Liver (tissue), 9 donors: Measurements from ENCODE around the gene EXPH5. TPM values are rescaled to one million over a fixed set of nuclear protein-coding genes. Genes with fewer than 3 reads are reported as not detected.

ENCODE experiments used
- DNase-seq: peaks from one replicate; pipeline ENCODE4 v3.0.0-alpha.2; 2017; ENCODE audit warnings: low spot score
- H3K27ac ChIP-seq, 2 donors: one replicate each; pipeline ENCODE4 v1.7.0; 2013; ENCODE audit warnings: inconsistent platforms in 2 of 2, low read length in 2 of 2, control low read depth in 1 of 2, low read depth in 1 of 2, mild to moderate bottlenecking in 1 of 2
- H3K27me3 ChIP-seq, 4 donors: one replicate each; pipeline versions ENCODE4 v1.6.1 to v1.7.0; 2013; ENCODE audit warnings: low read length in 3 of 4, inconsistent platforms in 1 of 4, mild to moderate bottlenecking in 1 of 4, moderate library complexity in 1 of 4; ENCODE audit not compliant: control insufficient read depth in 4 of 4, insufficient read depth in 4 of 4
- H3K36me3 ChIP-seq, 4 donors: one replicate each; pipeline versions ENCODE4 v1.6.1 to v1.7.0; 2013; ENCODE audit warnings: low read length in 3 of 4, mild to moderate bottlenecking in 3 of 4, low read depth in 1 of 4, moderate library complexity in 1 of 4; ENCODE audit not compliant: control insufficient read depth in 4 of 4, insufficient read depth in 3 of 4
- H3K4me1 ChIP-seq, 4 donors: one replicate each; pipeline versions ENCODE4 v1.6.1 to v1.7.0; 2013; ENCODE audit warnings: low read length in 3 of 4, mild to moderate bottlenecking in 3 of 4, moderate library complexity in 1 of 4; ENCODE audit not compliant: control insufficient read depth in 4 of 4, insufficient read depth in 4 of 4
- H3K4me3 ChIP-seq, 3 donors: one replicate each; pipeline versions ENCODE4 v1.6.1 to v1.7.0; 2013; ENCODE audit warnings: low read length in 3 of 3, control low read depth in 1 of 3, low read depth in 1 of 3, mild to moderate bottlenecking in 1 of 3
- H3K9ac ChIP-seq, 2 donors: one replicate each; pipeline ENCODE4 v1.7.0; 2013; ENCODE audit warnings: low read length in 2 of 2, mild to moderate bottlenecking in 2 of 2, moderate library complexity in 2 of 2, control low read depth in 1 of 2, low read depth in 1 of 2
- H3K9me3 ChIP-seq, 4 donors: one replicate each; pipeline versions ENCODE4 v1.6.1 to v1.7.0; 2013; ENCODE audit warnings: low read length in 3 of 4; ENCODE audit not compliant: control insufficient read depth in 4 of 4
- CTCF ChIP-seq: fragments of 150-350 bp; IDR thresholded peaks from 2 replicates; pipeline ENCODE4 v1.5.1; 2017; ENCODE audit warnings: improper control_type of control experiment, low read depth, low read length; ENCODE audit not compliant: missing input control
- EGR1 ChIP-seq, 2 donors: IDR thresholded peaks; 2 replicates each; pipeline ENCODE4 v1.6.1; 2016 to 2018; ENCODE audit warnings: antibody characterized with exemption in 2 of 2, low read depth in 2 of 2
- FOXA1 ChIP-seq: IDR thresholded peaks from 2 replicates; pipeline ENCODE4 v1.6.1; 2016; ENCODE audit warnings: antibody characterized with exemption
- FOXA2 ChIP-seq: IDR thresholded peaks from 2 replicates; pipeline ENCODE4 v1.6.1; 2016; ENCODE audit warnings: antibody characterized with exemption
- HNF4A ChIP-seq, 2 donors: conservative IDR thresholded peaks; 2 replicates each; pipeline ENCODE4 v1.6.1; 2016; ENCODE audit warnings: antibody characterized with exemption in 2 of 2, mild to moderate bottlenecking in 2 of 2
- HNF4G ChIP-seq: IDR thresholded peaks from 2 replicates; pipeline ENCODE4 v1.6.1; 2016; ENCODE audit warnings: antibody characterized with exemption
- MAX ChIP-seq: IDR thresholded peaks from 2 replicates; pipeline ENCODE4 v1.6.1; 2016; ENCODE audit warnings: antibody characterized with exemption
- NR2F2 ChIP-seq: IDR thresholded peaks from 2 replicates; pipeline ENCODE4 v1.6.1; 2016; ENCODE audit warnings: antibody characterized with exemption
- RAD21 ChIP-seq, 2 donors: IDR thresholded peaks; 2 replicates each; pipeline ENCODE4 v1.6.1; 2016; ENCODE audit warnings: antibody characterized with exemption in 2 of 2, mild to moderate bottlenecking in 2 of 2
- REST ChIP-seq: IDR thresholded peaks from 2 replicates; pipeline ENCODE4 v1.6.1; 2016; ENCODE audit warnings: antibody characterized with exemption, mild to moderate bottlenecking
- RXRA ChIP-seq, 2 donors: IDR thresholded peaks; 2 replicates each; pipeline ENCODE4 v1.6.1; 2017 to 2018; ENCODE audit warnings: antibody characterized with exemption in 2 of 2, mild to moderate bottlenecking in 1 of 2
- SP1 ChIP-seq: IDR thresholded peaks from 2 replicates; pipeline ENCODE4 v1.6.1; 2018; ENCODE audit warnings: antibody characterized with exemption, mild to moderate bottlenecking
- ZBTB33 ChIP-seq: IDR thresholded peaks from 2 replicates; pipeline ENCODE4 v1.6.1; 2016; ENCODE audit warnings: antibody characterized with exemption
- WGBS: extraction: QIAGEN DNeasy Blood & Tissue Kit; methylation state at CpG from one replicate; pipeline ENCODE4 v1.1.7; 2013; 5-methylcytosine and 5-hydroxymethylcytosine counted together
- polyA plus RNA-seq, 2 donors: library from polyadenylated mRNA; stranded (reverse) in 1 of 2; unstranded in 1 of 2; fragments of 200-250 nt in 1 of 2; fragments of >200 nt in 1 of 2; fragmentation: Nextera tagmentation in 1 of 2; extraction: Ambion mirVana in 1 of 2; gene quantifications; one replicate each; pipeline versions ENCODE4 v1.2.1 to v1.2.3, GENCODE V29; 2013 to 2015
- total RNA-seq, 2 donors: library from RNA; depleted of rRNA; stranded (reverse); fragments of >200 nt; gene quantifications; one replicate each; pipeline ENCODE4 v1.2.3, GENCODE V29; 2014
- donor health status: healthy.
- donor health status: healthy.
- donor health status: healthy.
- donor health status: healthy.
- donor health status: healthy.

EXPH5 gene
- total and polyA plus RNA-seq, 4 donors = 0.47 to 6.1 (median 1.5) TPM

- no peak for TF ChIP-seq ZBTB33
Observed at GRCh38 chr11:108599978-108600377, 6.4 kb upstream of the EXPH5 start (continued).

- DNase-seq = no peak
- Histone ChIP-seq H3K36me3 (no peaks in the 10 kb centered on the region), H3K27ac (no peak overlapping the region), H3K4me3 (no peak overlapping the region), H3K9ac (no peak overlapping the region), H3K27me3 (no peaks in the 10 kb centered on the region), H3K4me1 (peaks cover 0 to 6% (median 0%) of the 10 kb centered on the region in 4 donors), H3K9me3 (no peaks in the 10 kb centered on the region)
- TF ChIP-seq RXRA (IDR thresholded peaks at IDR 0.05) = no peak
- 83% methylated on average over 5 of the region's 5 CpGs for WGBS
Observed at GRCh38 chr11:108597736-108598355, 4.3 kb upstream of the EXPH5 start.

- H3K36me3 ChIP-seq = no peaks in the 10 kb centered on the region
- 49% methylated on average over 2 of the region's 2 CpGs for WGBS
- H3K9me3 ChIP-seq = no peaks in the 10 kb centered on the region
- no peak for DNase-seq
- TF ChIP-seq FOXA2 (no peak), MAX (no peak), HNF4G (no peak), HNF4A (conservative IDR thresholded peaks at IDR 0.05) (no peak), RAD21 (IDR thresholded peaks at IDR 0.05) (no peak), CTCF (no peak), RXRA (IDR thresholded peaks at IDR 0.05) (no peak), SP1 (no peak)
- no peak overlapping the region for H3K9ac ChIP-seq
- H3K27me3 ChIP-seq = no peaks in the 10 kb centered on the region
- peaks cover 0 to 15% (median 3%) of the 10 kb centered on the region in 4 donors for H3K4me1 ChIP-seq
- H3K27ac ChIP-seq = no peak overlapping the region
- no peak overlapping the region for H3K4me3 ChIP-seq
Observed at GRCh38 chr11:108596701-108597100, 3.1 kb upstream of the EXPH5 start.

- H3K9ac ChIP-seq = peak overlapping the region in 1 of 2 donors; percentile 34
- H3K4me3 ChIP-seq = peak overlapping the region in 1 of 3 donors; percentile 92
- 12% methylated on average over 5 of the region's 5 CpGs for WGBS
- H3K9me3 ChIP-seq = no peaks in the 10 kb centered on the region
- no peaks in the 10 kb centered on the region for H3K36me3 ChIP-seq
- peaks cover 0 to 15% (median 3%) of the 10 kb centered on the region in 4 donors for H3K4me1 ChIP-seq
- peak overlapping the region in 1 of 2 donors; percentile 85 for H3K27ac ChIP-seq
- no peak for DNase-seq
- H3K27me3 ChIP-seq = no peaks in the 10 kb centered on the region
- TF ChIP-seq FOXA1 (peak; percentile 5), NR2F2 (no peak), MAX (no peak), SP1 (peak; percentile 47), ZBTB33 (peak; percentile 5), HNF4A (conservative IDR thresholded peaks at IDR 0.05) (peak in 1 of 2 donors; percentile 19), EGR1 (IDR thresholded peaks at IDR 0.05; ENCODE audit: low read depth in 2 of 2) (no peak), REST (no peak)
Observed at GRCh38 chr11:108593923-108594434, 411 bp upstream of the EXPH5 start.
